ENCODE data around the gene KMT2E. TPM values are rescaled to one million over a fixed set of nuclear protein-coding genes. Genes with fewer than 3 reads are reported as not detected.
A peak's percentile ranks its signal among the peaks of the same experiment; 100 is the strongest.
"Not testable (repeated sequence)": the region's sequence is repeated elsewhere in the genome, so short reads cannot be mapped to it uniquely, and the experiment has no call there.

KMT2E gene
- total RNA-seq, 1 donor from 2014 or later, result 161 TPM

GRCh38 chr7:105005486-105005885 is 8.5 kb upstream of the KMT2E start:
- intact Hi-C loops (cut with DNase I); ATAC-seq; DNase-seq (ENCODE audit: low spot score): not testable (repeated sequence)

GRCh38 chr7:105006367-105007136 is 7.5 kb upstream of the KMT2E start:
- ATAC-seq, result no peak
- intact Hi-C loops (cut with DNase I), result no loop called here
- no peak for DNase-seq (ENCODE audit: low spot score)

GRCh38 chr7:105007298-105007697 is 6.7 kb upstream of the KMT2E start:
- intact Hi-C loops (cut with DNase I), result no loop called here
- no peak for DNase-seq (ENCODE audit: low spot score)
- no peak for ATAC-seq

GRCh38 chr7:105009667-105010503 is 4.1 kb upstream of the KMT2E start:
- no peak for ATAC-seq
- no peak for DNase-seq (ENCODE audit: low spot score)
- intact Hi-C loops (cut with DNase I), result no loop called here

GRCh38 chr7:105010504-105011130 is 3.4 kb upstream of the KMT2E start:
- DNase-seq (ENCODE audit: low spot score) (no peak), ATAC-seq (no peak)
- intact Hi-C loops (cut with DNase I), result no loop called here

GRCh38 chr7:105011141-105011830 is 2.7 kb upstream of the KMT2E start:
- ATAC-seq (no peak), DNase-seq (ENCODE audit: low spot score) (no peak)
- intact Hi-C loops (cut with DNase I), result no loop called here

- no peak for DNase-seq (ENCODE audit: low spot score)
- intact Hi-C loops (cut with DNase I), result no loop called here
- ATAC-seq, result no peak
These were observed 2.0 kb upstream of the KMT2E start for GRCh38 chr7:105011831-105012502.

GRCh38 chr7:105012503-105013220 is 1.3 kb upstream of the KMT2E start:
- DNase-seq (ENCODE audit: low spot score) (peak; percentile 100), ATAC-seq (peak; percentile 96)
- intact Hi-C loops (cut with DNase I), result no loop called here

GRCh38 chr7:105013221-105013815 is 687 bp upstream of the KMT2E start:
- ATAC-seq, result peak; percentile 91
- peak; percentile 97 for DNase-seq (ENCODE audit: low spot score)
- intact Hi-C loops (cut with DNase I), result no loop called here

- intact Hi-C loops (cut with DNase I), result no loop called here
- DNase-seq (ENCODE audit: low spot score), result peak; percentile 74
- peak; percentile 16 for ATAC-seq
These were observed 836 bp downstream of the KMT2E start for GRCh38 chr7:105014693-105015389.

- ATAC-seq, result no peak
- intact Hi-C loops (cut with DNase I), result no loop called here
These were observed 1.5 kb downstream of the KMT2E start for GRCh38 chr7:105015390-105015965.

GRCh38 chr7:105016068-105016708 is 2.2 kb downstream of the KMT2E start:
- no peak for ATAC-seq
- no peak for DNase-seq (ENCODE audit: low spot score)
- intact Hi-C loops (cut with DNase I), result no loop called here

More at GRCh38 chr7:105015390-105015965, 1.5 kb downstream of the KMT2E start:
- no peak for DNase-seq (ENCODE audit: low spot score)

GRCh38 chr7:105016709-105017656 is 3.0 kb downstream of the KMT2E start:
- intact Hi-C loops (cut with DNase I), result no loop called here
- ATAC-seq, result no peak

GRCh38 chr7:105017657-105018365 is 3.8 kb downstream of the KMT2E start:
- no peak for DNase-seq (ENCODE audit: low spot score)
- intact Hi-C loops (cut with DNase I), result no loop called here
- no peak for ATAC-seq

More at GRCh38 chr7:105016709-105017656, 3.0 kb downstream of the KMT2E start:
- no peak for DNase-seq (ENCODE audit: low spot score)

- ATAC-seq, result no peak
- intact Hi-C loops (cut with DNase I), result no loop called here
- no peak for DNase-seq (ENCODE audit: low spot score)
These were observed 5.3 kb downstream of the KMT2E start for GRCh38 chr7:105019269-105019668.
